Measurements from ENCODE around the gene AFDN.

The AFDN gene

GRCh38 chr6:167877994-167878779 lies 51.5 kb downstream of the AFDN start:
- no peak for DNase-seq

DNA sequence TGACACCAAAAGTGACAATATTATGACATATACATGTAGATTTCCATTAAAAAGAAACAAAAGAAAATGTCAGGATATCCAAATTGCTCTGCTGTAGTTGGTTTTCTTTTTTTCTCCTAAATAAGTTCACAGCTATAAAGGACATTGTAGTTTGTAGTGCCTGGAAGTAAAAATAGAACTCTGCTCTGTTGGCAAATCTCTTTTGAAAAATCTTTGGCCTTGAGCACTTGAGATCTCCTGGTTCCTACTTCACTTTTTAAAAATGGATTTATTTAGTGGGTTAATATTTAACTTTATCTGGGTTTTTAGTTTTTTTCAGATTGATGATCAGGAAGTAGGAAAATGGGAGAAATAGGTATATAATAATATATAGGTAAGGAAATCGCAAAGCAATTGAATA lies 52.9 kb downstream of the AFDN start:
- no peak for DNase-seq

GRCh38 chr6:167881327-167881726 lies 54.6 kb downstream of the AFDN start:
- DNase-seq = no peak

DNA sequence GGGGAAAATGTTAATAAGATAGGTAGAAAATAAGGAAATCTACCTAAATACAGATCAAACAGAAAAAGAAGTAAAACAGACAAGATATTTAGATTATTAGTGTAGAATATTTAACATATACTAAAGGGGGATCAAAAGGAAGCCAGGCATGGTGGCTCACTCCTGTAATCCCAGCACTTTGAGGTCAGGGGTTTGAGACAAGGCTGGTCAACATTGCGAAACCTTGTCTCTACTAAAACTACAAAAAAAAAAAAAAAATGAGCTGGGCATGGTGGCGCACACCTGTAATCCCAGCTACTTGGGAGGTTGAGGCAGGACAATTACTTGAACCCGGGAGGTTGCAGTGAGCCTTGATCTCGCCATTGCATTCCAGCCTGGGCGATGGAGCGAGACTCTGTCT lies 55.5 kb downstream of the AFDN start:
- no peak for DNase-seq

DNA sequence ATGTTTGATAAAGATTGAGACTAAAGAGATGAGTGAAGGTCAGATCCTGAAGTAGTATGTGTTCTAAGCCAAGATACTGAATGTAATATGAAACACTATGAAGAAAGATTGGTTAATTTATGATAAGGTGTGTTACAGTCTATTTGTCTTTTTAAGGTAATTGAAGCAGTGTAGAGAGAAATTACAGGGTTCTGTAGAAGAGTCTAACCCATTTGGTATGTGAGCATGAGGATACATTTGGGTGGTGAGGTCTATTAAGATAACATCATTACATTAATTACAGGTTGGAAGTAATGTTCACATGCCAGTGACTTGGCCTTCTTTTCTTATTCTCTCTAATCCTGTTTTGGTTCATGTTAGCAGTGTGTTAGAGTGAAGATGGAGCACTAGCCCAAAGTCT lies 61.4 kb downstream of the AFDN start:
- DNase-seq = no peak

DNA sequence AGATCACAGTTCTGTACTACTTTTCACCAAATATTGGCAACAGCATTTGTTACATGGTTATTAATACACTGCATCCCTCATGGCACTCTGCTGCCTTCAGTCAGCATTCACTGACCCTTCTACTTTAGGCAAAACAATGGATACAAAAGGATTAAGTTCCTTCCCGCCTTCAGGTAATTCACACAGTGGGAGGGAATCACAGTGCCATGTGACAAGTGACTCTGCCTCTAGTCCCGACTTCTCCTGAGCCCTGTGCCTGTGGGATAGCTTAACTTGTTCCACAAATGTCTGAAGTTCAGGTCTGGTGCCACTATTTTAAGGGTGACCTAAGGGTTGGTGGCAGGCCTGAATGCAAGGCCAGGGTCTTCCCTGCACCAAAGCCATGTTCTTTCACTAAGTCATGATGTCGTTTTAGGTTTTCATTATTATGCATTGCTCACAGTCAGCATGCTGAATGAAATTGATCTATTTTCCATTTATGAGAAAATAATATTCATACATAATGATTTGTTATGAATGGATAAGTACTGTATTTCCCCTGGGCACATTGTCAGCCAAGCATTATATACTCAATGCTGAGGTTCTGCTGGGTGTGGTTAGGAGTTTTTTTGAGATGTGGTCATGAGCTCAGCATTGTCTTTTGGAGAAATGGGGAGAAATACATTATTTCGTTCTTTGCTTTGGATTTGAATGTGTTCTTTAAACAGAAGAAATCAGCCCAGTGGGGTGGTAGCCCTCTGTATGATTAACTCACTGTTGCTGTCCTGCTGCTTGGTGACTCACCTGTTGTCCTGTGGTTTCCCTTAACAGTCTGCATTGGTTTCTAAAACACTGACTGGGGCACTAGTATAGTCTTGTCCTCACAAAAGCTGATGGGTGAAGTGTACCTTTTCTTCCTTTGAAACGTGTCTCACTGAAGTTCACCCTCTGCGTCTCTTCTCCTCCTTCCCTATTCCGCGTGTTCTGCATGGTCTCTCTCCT lies 66.4 kb downstream of the AFDN start:
- DNase-seq = no peak

- DNase-seq = no peak
Measured at GRCh38 chr6:167894965-167895364, 68.3 kb downstream of the AFDN start.

- no peak for DNase-seq
Measured at GRCh38 chr6:167896648-167897047, 69.9 kb downstream of the AFDN start.

- no peak for DNase-seq
Measured at GRCh38 chr6:167898673-167899311, 72.1 kb downstream of the AFDN start.

DNA sequence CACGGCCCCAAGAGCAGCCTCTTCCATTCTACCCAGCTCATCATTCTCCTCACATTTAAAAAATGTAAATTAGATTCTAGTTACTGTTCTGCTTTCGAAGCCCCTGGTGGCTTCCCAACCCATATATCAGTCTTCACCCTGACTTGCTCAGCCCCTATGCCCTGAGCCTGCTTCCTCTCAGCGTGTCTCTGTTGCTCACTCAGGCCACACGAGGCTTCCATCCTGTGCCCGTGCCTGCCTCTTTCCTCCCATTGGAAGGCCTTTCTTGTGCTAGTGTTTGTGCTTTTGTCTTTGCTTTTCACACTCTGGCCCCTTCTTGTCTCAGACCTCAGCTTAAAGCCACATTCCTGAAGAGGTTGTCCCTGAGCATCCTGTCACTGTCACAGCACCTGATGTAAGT lies 78.1 kb downstream of the AFDN start:
- no peak for DNase-seq

DNA sequence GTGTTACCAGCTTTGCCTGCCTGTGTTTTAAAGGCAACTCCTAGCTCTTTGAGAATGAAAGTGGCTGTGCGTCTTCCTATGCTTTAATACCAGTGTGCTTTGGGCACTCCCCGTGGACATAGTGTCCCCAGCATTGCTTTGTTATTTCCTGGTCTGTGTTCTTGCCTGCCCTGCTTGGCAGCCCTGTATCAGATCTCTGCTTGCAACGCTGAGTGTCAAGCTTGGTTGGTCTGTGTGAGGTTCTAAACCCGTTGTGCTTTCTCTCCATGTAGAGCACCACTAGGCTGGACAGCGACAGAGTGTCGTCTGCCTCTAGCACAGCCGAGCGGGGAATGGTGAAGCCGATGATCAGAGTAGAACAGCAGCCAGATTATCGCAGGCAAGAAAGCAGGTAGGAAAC lies 80.2 kb downstream of the AFDN start:
- no peak for DNase-seq

DNA sequence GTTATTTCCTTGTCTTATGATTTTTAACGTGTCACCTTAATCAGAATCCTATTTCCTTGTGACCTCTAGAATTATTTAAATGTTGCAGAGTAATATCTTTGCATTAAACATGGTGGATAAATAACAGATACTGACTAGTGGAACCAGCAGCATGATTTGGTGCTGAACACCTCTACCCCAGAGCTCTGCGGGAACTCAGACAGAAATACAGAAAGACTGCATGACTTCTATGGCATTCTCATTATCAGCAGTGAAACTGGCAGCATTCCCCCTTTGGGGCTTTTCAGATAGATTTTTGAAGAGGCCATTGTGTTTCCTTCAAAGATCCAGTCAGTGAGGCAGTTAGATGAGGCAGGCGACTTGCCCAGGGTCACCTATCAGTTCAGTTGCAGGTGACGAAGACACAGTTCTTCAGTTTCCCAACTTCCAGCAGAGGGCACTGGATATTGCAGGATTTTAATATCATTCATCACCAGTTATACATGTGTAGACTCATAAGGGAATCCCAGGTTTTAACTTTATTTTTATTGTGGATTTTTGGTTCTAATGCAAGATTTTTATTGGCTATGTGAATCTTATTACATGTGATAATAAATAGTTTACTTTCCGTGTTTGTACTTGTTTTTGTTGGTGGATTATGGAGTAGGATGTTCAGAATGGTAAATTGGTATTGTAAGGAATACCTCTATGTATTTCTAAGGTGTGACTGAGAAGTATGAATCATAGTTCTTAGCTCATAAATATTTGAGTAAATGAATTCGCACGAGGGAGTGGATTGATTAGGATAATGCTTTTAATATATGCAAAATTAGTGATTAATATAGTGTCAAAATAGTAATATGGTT lies 81.3 kb downstream of the AFDN start:
- no peak for DNase-seq

- DNase-seq = no peak
Measured at GRCh38 chr6:167910007-167910406, 83.3 kb downstream of the AFDN start.

GRCh38 chr6:167910652-167911051 lies 83.9 kb downstream of the AFDN start:
- no peak for DNase-seq

GRCh38 chr6:167912494-167912893 lies 85.8 kb downstream of the AFDN start:
- DNase-seq = no peak

- no peak for DNase-seq
Measured at GRCh38 chr6:167913699-167914098, 87.0 kb downstream of the AFDN start.

GRCh38 chr6:167915139-167915538 lies 88.4 kb downstream of the AFDN start:
- no peak for DNase-seq

DNA sequence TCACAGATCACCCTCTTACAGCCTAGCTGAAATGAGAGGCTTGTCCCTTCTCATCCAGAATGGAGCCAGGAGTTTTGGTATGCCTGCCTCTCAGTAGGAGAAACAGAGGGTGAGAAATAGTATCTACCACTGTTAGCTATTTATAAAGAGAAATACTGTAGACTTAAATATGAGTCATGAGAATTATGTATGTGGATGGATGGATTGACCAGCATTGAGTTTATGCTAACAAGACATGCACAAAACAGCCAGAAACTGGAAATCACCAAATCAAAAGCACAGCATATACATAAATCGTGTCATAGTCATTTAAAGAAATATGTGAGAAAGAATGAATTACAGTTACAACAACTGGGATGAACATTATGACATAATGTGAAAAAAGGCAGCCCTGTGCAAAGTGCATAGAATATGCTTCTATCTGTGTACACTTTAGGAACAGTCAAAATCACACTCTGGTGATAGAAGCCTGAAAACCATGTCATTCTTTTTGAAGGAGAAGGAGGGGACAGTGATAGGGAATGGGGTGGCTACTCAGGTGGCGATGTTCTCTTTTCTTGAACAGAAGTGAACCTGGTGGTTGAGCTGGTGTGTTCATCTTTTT lies 90.9 kb downstream of the AFDN start:
- DNase-seq = no peak

GRCh38 chr6:167918548-167919278 lies 92.0 kb downstream of the AFDN start:
- no peak for DNase-seq

DNA sequence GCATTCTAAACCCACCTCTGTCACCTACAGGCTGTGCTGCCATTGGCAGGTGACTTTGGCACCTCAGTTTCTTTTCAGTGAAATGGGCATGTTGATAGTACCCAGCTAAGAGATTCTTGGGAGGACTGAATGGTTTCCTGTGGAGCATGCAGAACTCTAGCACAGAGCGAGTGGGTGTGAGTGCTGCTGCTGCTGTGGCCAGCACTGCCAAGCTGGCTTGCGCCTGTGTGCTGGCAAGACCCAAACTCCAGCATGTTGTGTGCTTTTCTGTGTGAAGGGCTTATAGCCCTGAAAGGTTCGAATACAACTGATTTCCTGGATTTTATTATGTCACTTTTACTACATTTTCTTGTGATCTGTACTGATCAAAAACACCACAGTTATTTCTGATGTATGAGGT lies 92.6 kb downstream of the AFDN start:
- no peak for DNase-seq

- no peak for DNase-seq
Measured at GRCh38 chr6:167920165-167920564, 93.5 kb downstream of the AFDN start.

Data from T1000 (cell line).